GM21367 (cell line): ENCODE results near the gene MYO1E.
"Not testable (repeated sequence)": the region's sequence is repeated elsewhere in the genome, so short reads cannot be mapped to it uniquely, and the experiment has no call there.

Experiments used
- ATAC-seq: cut with Tn5 transposase; IDR thresholded peaks from one replicate; pipeline ENCODE4 v1.9.1; 2021; ENCODE audit not compliant: unreplicated experiment

MYO1E gene

GRCh38 chr15:59295261-59296001 is 77.2 kb downstream of the MYO1E start:
- no peak for ATAC-seq

DNA sequence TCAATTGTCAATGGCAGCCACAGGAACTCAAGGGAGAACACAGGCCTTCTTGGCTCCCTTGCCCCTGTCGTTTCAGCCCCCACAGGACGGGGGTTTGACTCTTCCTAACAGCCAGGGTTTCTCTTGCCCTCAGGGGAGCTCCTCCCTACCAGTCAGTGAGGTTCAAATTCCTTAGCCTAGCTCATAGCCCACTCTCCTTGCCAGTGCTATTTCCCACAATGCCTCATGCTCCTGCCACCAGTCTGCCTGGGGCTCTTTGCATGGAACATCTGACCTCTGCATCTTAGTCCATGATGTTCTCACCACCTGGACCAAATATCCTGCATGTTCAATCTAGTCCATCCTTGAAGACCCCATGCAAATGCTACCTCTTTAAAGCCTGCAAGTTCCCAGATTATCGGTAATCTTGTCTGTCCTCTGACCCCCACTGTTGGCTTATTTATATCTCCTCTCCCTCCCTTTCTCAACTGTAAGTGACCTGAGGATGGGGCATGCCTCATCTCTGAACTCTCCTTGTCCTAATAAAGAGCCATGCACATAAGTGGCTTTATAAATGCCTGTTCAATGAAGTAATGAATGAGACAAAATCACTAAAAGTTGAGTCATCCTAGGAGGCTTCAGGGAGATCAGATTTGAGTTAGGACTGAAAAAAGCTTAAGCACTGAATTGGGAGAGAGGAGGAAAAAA is 78.0 kb downstream of the MYO1E start:
- ATAC-seq: no peak

DNA sequence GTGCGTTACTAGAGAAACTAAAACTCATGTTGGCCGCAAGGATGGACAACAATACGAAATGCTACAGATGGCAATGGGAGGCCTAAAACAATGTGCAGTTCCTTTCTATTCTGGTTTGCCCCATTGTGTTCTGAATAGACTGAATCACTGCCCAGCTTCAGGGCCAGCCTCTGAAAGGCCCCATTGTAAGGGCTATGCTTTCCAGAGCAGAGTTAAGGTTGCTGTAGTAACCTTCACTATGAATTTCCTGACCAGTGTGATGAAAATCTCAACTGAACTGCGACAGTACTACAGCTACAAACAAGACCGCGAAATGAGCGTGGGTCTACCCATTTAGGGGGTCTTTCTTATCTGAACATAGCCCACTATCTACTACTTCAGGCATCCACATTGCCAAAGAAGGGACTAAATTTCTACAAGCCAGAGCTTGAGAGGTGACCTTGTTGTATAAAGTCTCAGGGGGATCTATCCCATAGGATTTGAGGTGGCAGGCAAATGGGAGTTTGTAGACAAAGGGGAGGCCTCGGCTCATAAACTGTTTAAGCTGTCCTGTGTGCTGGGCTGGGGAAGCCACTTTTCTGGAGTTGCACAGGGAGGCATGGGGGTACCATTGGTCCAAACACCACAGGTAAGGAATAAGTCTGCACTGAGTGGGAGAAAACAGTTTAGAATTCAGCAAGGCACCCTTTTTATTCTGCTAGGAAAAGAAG is 80.1 kb downstream of the MYO1E start:
- ATAC-seq: no peak

GRCh38 chr15:59291213-59291549 is 81.5 kb downstream of the MYO1E start:
- no peak for ATAC-seq

DNA sequence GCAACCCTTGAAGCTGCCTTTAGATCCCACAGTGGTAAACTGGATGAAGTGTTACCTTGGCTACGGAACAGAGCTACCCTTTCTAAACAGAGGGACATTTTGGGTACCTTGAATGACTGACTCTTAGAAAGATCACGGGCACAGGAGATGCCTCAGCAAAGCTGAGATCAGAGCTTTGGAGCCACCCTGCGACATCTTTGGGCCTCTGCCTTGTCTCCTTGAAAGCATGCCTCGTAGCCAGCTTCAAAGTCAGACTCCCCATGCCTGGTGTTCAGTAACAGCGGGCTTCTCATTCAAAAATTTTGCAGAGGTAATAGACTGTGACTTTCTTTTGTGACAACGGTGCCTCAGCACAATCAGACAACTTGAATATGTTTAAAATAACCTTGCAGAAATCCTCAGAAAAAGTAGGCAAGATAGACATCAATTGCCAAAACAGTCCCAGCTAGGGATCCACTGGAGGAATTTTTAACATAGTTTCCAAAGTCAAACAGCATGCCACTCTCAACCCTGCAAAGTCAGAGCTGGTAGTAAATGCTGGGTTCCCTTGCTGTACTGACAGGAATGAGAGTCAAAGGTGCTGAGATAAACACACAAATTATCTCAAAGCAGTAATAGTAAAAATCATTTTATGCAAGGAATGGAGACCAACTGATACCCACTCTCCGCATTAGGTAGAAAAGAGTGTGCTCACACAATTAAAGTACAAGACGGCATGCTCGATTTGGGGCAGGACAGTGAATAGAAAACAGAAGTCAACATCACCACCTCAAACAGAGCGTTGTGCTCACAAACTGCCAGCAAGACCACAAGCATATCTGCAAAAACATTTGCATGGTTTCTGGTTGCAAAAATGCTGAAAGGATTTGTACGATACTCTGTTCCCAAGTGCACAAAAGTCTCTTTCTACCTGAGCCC is 82.1 kb downstream of the MYO1E start:
- ATAC-seq: no peak

GRCh38 chr15:59289574-59289973 is 83.1 kb downstream of the MYO1E start:
- ATAC-seq: no peak

DNA sequence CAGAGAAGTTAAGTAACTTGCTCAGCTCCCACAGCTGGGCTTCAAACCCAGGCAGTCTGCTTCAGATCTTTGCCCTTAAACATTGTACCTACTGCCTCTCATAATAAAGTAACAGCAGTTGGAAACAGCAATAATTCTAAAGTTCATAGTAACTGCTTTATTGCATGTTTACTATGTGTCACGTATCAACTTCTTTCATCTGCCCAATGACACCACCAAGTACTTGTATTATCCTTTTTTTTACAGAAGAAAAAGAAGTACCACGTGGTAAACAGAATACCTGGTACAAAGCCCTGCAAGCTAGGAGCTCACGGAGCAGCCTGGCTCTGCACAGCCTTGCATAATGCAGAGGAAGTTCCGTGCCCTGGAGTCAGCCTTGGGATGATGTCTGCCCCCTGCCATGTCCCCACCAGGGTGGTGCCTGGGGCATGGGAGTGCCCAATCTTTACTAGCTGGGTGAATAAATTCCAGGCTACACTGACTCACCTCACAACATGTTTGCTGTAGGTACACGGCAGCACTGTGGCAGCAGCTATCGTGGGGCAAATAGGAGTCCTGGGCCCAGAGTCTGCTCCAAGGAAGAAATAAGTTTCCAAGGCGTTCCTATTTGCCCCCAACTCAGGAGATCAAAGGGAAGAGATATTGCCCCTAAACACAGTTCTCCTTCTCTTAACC is 88.8 kb downstream of the MYO1E start:
- ATAC-seq: no peak

DNA sequence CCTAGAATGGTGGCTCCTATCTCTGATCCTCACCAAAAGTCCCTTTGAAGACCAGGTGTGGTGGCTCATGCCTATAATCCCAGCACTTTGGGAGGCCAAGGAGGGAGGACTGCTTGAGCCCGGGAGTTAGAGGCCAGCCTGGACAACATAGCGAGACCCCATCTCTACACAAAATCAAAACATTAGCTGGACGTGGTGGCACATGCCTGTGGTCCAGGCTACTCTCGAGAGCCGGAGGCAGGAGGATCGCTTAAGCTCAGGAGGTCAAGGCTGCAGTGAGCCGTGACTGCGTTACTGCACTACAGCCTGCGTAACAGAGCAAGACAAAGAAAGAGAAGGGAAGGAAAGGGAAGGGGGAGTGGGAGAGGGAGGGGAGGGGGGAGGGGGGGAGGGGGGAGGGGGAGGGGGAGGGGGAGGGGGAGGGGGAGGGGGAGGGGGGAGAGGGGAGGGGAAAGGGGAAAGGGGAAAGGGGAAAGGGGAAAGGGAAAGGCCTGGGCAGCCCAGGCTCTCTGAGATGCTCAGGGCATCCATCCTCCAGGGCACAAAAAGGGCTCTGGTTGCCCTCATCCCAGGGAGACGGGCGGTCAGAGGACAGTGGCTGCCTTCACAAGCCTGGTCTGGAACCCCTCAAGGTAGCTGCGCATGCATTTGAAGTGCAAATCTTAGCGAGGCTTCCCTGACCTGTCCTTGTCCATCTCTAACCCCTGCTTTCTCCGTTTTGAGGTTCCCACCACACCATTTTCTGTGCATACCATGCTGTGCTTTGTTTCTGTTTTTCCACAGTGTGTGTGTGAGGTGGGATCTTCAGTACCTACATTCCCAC is 89.9 kb downstream of the MYO1E start:
- ATAC-seq: no peak

DNA sequence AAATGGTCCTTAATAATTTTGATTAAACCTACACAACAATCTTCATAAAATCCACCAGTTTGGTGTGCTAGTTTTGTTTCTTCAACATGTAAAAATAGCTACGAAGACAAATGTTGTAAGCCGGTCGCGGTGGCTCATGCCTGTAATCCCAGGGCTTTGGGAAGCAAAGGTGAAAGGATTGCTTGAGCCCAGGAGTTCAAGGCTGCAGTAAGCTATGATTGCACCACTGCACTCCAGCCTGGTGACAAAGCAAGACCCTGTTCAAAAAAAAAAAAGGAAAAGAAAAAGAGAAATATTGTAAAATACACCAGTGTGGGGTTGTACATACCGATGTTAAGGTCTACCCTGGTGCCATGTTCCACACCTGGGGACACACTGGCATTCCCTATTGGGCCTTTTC is 91.0 kb downstream of the MYO1E start:
- ATAC-seq: no peak

- no peak for ATAC-seq
These were observed 91.8 kb downstream of the MYO1E start for GRCh38 chr15:59280855-59281254.

GRCh38 chr15:59280292-59280691 is 92.4 kb downstream of the MYO1E start:
- ATAC-seq: not testable (repeated sequence)

DNA sequence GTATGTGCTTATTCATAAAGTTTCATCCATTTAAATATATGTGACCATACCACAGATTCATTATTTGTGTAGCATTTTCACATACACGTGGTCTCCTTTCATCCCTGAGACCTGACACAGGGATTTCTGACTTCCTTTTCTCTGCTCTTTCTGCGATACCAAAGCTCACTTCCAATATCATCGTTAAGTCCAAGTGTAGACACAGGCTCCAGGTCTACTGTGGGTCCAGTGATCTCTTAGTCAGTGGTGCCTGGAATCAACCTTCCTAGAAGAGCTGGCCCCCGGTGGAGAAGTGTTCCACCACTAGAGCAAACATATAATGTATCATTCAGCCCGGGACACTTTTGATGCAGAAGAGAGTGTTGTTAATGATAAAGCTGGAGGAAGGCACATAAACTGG is 93.6 kb downstream of the MYO1E start:
- no peak for ATAC-seq

GRCh38 chr15:59278120-59278519 is 94.6 kb downstream of the MYO1E start:
- no peak for ATAC-seq

GRCh38 chr15:59276225-59277178 is 96.2 kb downstream of the MYO1E start:
- ATAC-seq: no peak

GRCh38 chr15:59274126-59274970 is 98.3 kb downstream of the MYO1E start:
- ATAC-seq: no peak

DNA sequence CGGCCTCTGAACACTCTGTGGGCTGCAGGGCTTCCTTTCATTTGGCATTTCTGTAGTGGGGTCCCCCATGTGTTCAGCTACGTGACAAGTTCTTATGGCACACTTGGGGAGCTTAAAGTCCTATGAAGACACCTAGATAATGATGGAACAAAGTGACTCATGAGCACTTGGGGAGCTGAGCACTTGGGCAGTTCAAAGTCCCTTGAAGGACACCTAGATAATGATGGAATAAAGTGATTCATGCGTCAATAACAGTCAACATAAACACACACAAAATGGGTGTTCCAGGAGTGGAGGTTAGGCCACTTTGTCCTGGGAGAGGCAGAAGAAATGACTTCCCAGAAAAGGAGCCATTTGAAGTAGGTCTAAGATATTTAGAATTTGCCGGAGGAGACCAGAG is 99.4 kb downstream of the MYO1E start:
- no peak for ATAC-seq

GRCh38 chr15:59271595-59272201 is 101.0 kb downstream of the MYO1E start:
- ATAC-seq: no peak
